GM12874 (cell line): ENCODE results near the gene SARM1.

Experiments used
- TF ChIP-seq, protein P1 (sequence below): IDR thresholded peaks from 2 replicates; pipeline ENCODE4 v1.5.1; 2011; ENCODE audit warnings: low read depth, mild to moderate bottlenecking, control low read depth, low read length, moderate library complexity; ENCODE audit not compliant: insufficient read depth

The SARM1 gene

DNA sequence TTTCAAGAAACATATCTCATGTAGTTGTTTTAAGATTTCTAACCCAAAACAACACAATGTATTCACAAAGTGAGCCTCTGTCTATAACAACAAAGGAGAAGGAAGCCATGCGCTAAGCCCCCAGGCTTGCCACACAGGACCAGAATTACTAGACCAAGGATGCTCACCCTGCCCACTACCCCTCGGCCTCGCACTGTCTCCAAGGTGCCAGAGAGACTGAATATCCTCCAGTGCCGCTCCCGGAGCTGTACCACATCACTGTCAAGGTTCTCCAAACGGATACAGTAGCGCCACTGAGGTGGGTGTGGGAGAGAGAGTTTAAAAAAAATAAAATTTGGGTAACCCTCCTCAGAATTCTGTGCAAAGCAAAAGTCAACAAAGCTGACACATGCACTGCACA, 21.2 kb upstream of the SARM1 start:
- TF ChIP-seq, protein P1, sequence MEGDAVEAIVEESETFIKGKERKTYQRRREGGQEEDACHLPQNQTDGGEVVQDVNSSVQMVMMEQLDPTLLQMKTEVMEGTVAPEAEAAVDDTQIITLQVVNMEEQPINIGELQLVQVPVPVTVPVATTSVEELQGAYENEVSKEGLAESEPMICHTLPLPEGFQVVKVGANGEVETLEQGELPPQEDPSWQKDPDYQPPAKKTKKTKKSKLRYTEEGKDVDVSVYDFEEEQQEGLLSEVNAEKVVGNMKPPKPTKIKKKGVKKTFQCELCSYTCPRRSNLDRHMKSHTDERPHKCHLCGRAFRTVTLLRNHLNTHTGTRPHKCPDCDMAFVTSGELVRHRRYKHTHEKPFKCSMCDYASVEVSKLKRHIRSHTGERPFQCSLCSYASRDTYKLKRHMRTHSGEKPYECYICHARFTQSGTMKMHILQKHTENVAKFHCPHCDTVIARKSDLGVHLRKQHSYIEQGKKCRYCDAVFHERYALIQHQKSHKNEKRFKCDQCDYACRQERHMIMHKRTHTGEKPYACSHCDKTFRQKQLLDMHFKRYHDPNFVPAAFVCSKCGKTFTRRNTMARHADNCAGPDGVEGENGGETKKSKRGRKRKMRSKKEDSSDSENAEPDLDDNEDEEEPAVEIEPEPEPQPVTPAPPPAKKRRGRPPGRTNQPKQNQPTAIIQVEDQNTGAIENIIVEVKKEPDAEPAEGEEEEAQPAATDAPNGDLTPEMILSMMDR: no peak

DNA sequence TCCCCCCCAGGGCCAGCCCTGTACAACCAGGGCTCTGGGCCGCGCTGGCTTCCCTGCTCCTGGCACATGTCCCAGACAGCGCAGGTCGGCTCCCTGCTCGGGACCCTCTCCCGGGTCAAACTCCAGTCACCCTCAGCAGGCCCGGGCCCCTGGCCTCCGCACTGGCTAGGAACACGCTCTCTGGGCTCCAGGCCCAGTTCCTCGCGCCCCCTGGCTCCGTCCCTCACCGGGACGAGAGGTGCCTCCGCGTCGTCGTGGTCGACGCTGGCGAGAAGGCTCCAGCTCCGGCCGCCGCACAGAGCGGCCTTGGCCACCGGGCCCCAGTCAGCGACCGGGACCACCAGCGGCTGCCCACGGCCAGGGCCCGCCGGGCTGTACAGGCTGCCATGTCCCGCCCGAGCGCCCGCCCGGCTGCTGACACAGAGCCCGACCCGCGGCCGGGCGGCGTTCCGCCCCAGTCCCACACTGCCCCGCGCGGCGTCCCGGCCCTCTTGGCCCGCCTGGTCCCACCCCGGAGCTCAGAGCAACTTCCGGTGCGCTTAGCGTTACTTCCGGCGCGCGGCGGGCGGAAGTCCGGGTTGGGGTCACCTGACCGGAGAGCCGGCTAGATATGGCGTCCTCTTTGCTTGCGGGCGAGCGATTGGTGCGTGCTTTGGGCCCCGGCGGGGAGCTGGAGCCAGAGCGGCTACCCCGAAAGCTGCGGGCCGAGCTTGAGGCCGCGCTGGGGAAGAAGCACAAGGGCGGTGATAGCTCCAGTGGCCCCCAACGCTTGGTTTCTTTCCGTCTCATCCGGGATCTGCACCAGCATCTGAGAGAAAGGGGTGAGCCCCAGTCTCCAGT, 14.2 kb upstream of the SARM1 start, which contains the start of gene POLDIP2:
POLDIP2 (minus strand) TSS at position 467 of the 840 bp plus-strand sequence; CDS start at position 388, 79 bp downstream.
- TF ChIP-seq, protein P1: no peak

DNA sequence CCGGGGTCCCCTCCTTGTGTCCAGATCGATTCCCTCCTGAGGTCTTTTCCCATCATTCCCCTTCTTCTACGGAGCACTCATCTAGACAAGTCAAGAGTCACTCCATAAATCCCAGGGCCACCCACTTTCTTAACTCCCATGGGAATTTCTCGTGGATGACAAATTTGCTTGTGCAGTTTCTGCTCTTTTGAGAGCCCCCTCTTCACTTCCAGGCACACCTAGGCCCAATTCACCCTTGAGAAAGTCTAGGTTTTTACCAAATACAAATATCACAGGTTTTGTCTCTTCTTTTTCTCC, 13.6 kb upstream of the SARM1 start:
- TF ChIP-seq, protein P1: no peak

DNA sequence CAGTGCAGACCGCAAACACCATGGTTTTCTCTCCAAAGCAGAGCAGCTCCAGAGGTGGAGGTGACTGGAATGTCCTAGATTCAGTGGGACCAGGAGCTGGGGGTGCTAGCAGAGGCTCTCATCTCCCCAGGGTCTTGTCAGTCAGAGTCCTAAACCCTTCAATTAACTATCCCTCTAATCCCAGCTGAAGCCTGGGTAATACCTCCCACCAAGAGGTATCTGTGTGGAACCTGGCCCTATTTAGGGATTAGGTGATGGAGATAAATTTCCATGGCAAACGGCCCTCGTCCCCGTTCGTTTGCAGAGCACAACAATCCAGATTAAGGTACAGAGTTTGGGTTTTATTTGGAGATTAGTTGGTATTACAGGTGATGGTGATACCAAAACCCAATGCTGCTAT, 8.3 kb upstream of the SARM1 start:
- TF ChIP-seq, protein P1: no peak

DNA sequence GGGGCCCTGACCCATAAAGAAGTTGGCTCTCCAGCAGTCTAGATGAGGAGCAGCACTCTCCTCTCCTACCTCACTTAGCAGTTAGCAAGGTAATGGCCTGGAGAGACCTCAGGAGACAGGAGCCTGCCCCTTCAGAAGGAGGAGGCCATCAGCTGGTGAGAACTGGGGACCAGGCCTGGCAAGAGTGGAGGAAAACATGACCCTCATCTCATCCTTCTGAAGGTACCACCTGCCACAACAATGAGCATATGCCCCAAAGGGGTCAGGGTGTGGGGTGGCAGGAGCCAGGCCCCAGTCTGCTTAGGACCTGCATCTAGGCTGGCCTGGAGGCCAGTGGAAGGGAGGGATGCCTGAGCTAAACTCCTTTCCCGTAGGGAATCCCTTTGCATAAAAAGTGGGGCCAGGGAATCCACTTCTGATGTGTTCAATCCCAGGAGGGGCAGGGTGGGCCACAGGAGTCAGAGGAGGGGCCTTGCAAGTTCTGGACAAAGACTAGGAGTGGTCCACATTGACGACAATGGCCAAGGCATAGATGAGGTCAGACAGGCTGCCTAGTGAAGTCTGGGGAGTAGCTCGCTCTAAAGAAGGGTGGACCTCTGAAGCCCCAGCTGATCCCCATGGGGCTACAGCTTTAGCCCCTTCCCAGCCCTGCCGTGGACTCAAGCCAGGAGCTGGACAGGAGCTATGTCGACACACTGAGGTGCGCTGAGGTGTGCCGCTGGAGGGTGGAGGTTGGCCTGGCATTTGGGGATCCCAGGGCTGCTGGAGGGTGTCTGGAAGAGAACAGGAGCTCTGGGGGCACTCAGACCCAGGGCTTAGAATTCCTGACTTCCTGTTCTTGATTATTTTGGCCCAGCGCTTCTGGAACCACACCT, 7.5 kb upstream of the SARM1 start:
- TF ChIP-seq, protein P1: no peak

DNA sequence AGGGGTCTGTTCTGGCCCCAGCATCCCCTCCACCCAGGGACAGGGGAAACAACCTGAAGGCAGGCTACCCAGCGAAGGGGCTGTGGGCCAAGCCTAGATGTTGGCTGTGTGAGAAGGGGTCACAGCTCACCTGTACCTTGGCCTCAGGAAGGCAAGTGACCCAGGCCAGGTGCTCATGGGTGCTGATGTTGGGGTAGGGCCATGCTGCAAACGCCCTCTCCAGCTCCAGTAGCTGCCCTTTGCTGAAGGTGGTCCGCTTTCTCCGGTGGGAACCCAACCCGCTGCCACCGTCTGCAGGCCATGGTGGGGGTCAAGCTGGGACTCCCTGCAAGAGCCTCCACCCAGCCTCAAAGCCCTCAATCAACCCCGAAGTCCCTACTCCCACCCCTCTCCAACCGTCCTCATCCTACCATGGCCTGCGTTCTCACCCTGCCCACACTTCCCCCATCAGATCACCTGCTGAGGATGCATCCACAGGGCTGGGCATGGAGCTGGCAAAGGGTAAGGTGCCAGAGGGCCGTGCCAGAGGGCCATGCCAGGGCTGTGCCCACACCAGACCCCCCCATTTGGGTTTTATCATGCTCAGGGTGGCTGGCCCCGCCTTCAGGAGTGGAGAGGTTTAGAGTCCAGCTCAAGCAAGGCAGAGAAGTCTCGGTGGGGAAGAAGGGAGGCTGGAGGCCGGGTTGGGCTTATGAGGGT, 6.7 kb upstream of the SARM1 start, which contains the start of gene SEBOX:
SEBOX (minus strand) TSS at position 535 of the 699 bp plus-strand sequence; CDS start at position 487, 48 bp downstream.
- TF ChIP-seq, protein P1: no peak

DNA sequence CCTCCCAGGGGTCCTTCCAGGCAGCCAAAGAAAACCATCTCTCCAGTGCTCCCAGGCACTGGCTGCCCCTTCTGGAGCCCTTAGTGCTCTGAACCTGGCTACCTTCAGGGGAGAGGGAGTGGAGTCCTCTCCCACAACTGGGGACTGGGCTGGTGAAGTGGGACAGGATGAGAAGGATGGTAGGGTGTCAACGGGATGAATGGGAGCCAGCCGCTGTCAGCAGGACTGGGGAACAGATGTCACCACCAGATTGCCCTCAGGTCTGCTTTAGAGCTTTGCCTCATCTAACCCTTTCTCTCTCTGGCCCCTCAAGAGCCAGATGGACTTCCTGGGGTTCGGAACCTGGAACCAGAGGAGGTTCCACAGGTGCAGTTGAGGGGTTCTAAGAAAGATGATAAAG, 6.0 kb upstream of the SARM1 start:
- TF ChIP-seq, protein P1: no peak
